Liver (tissue), 3 donors: ENCODE results near the gene SLC17A7.

Experiments used
- CTCF ChIP-seq: fragments of 150-350 bp; IDR thresholded peaks from 2 replicates; pipeline ENCODE4 v1.5.1; 2017; ENCODE audit warnings: improper control_type of control experiment, low read depth, low read length; ENCODE audit not compliant: missing input control
- GABPA ChIP-seq, 2 donors: IDR thresholded peaks in 1 of 2; conservative IDR thresholded peaks in 1 of 2; 2 replicates each; pipeline ENCODE4 v1.6.1; 2016; ENCODE audit warnings: antibody characterized with exemption in 2 of 2, mild to moderate bottlenecking in 1 of 2, moderate library complexity in 1 of 2
- NR2F2 ChIP-seq: IDR thresholded peaks from 2 replicates; pipeline ENCODE4 v1.6.1; 2016; ENCODE audit warnings: antibody characterized with exemption
- RAD21 ChIP-seq, 2 donors: IDR thresholded peaks; 2 replicates each; pipeline ENCODE4 v1.6.1; 2016; ENCODE audit warnings: antibody characterized with exemption in 2 of 2, mild to moderate bottlenecking in 2 of 2
- REST ChIP-seq: IDR thresholded peaks from 2 replicates; pipeline ENCODE4 v1.6.1; 2016; ENCODE audit warnings: antibody characterized with exemption, mild to moderate bottlenecking
- donor health status: healthy.
- donor health status: healthy.

GRCh38 chr19:49458567-49458903 is 17.2 kb upstream of the SLC17A7 start:
- no peak for TF ChIP-seq CTCF
- no peak for TF ChIP-seq REST
- no peak for TF ChIP-seq RAD21 (IDR thresholded peaks at IDR 0.05)
- TF ChIP-seq NR2F2 = no peak
- no peak for TF ChIP-seq GABPA (IDR thresholded peaks at IDR 0.05 in 1 of 2, conservative IDR thresholded peaks at IDR 0.05 in 1 of 2)
